ENCODE results near the gene ZRANB1.

Gene ZRANB1

DNA sequence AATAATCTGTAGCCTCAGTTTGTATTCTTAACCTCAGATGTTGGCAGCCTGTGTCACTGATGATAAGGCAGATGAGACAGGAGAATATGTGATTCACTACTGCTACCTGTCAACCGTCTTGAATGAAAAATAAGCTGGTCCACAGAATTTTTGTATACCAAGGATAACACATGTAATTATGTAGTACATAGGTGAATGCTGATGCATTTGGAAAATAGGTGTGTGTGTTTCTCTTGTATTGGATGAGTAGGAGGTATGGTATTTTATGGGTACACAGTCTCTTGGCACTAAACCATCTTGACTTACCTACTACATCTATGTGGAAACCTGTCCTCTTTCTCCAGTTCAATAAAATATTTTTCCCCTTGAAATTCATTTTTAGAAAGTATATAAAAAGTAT, 20.7 kb upstream of the ZRANB1 start:
- DNase-seq (ENCODE audit: low spot score), result no peak

DNA sequence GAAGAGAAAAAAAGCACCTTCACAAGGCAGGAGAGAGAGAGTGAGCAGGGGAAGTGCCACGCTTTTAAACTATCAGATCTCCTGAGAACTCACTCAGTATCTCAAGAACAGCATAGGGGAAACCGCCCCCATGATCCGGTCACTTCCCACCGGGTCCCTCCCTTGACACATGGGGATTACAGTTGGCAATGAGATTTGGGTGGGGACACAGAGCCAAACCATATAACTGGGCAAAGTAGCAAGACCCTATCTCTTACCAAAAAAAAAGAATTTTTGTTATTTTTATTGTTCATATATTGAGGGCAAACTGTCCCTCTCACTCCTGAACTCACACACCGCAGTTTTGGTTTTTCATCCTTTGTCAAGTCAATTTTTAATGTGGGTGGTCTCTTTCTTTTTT, 18.2 kb upstream of the ZRANB1 start:
- no peak for DNase-seq (ENCODE audit: low spot score)

DNA sequence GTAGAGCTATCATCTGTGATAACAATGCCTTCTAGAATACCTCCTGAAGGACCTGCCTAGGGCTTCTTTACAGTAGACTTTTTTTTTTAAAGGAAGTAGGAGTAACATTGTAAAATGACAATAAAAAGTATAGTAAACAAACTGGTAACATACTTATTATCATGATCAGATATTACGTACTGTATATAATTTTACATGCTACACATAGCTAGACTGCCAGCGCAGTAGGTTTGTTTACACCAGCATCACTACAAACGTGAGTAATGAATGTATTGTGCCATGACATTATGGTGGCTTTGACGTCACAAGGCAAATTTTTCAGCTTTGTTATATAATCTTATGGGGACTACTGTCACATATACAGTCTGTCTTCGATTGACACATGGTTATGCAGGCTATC, 15.4 kb upstream of the ZRANB1 start:
- no peak for DNase-seq (ENCODE audit: low spot score)

GRCh38 chr10:124928087-124928486, 13.8 kb upstream of the ZRANB1 start:
- DNase-seq (ENCODE audit: low spot score), result no peak

DNA sequence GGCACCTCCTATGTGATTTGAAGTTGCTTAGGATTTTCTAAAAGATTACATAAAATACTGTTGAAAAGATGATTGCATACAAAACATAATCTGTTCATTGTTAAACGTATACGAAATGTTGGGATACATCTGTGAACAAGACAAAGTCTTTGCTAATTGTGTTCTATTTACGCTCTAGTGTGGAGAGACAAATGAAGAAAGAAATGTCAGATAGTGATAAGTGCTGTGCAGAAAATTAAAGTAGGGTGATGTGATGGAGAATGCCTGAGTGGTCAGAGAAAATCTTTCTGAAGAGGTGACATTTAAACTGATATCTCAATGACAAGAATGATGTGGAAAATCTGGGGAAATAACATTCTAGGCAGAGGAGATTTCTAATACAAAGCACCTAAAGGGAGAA, 13.4 kb upstream of the ZRANB1 start:
- no peak for DNase-seq (ENCODE audit: low spot score)

- no peak for DNase-seq (ENCODE audit: low spot score)
These were observed 6.0 kb upstream of the ZRANB1 start for GRCh38 chr10:124935946-124936345.

DNA sequence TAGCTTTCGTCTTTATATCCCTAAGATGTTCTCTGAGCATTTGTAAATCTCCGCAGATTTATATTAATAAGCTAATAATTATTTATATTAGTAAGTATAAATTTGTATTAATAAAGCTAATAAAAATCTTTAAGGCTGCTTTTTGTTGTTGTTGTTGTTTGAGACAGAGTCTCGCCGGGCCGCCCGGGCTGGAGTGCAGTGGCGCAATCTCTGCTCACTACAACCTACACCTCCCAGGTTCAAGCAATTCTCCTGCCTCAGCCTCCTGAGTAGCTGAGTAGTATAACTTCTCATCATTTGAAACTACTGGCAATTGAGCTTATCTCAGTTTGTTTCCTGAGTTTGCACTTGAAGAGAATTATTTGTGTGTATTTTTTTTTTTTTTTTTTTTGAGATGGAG, 5.1 kb upstream of the ZRANB1 start:
- DNase-seq (ENCODE audit: low spot score), result no peak

DNA sequence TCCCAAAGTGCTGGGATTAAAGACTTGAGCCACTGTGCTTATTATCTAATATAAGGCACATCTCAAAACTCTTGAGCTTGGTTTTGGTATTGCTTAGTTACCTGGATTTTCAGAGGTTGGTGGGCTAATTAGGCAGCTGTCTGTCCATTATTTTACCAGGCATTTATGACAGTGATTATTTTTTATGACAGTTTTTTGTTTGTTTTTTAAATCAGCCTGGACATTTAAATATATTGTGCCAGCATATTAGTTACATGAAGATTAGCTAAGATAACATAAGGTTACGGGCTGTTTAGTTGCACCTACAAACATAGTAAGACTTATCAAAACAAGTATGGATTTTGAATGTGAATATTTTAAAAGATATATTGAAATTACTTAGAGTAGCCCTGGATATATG, 2.6 kb upstream of the ZRANB1 start:
- no peak for DNase-seq (ENCODE audit: low spot score)

- no peak for DNase-seq (ENCODE audit: low spot score)
These were observed 620 bp downstream of the ZRANB1 start for GRCh38 chr10:124942317-124943169.

- no peak for DNase-seq (ENCODE audit: low spot score)
These were observed 1.6 kb downstream of the ZRANB1 start for GRCh38 chr10:124943301-124944092.

DNA sequence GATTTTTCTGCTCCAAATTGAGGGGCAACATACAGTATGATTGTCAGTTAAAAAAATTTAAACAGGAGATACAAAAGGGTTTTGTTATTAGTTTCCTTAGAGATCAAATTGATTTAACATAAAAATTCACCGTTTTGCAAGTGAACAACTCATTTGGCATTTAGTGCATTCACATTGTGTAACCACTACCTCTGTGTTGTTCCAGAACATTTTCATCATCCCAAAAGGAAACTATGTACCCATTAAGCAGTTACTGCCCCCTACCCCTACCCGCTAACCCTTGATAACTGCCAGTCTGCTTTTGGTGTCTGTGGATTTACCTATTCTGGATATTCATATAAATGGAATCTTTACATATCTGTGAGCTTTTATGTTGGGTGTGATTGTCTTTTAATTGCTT, 3.1 kb downstream of the ZRANB1 start:
- no peak for DNase-seq (ENCODE audit: low spot score)

- DNase-seq (ENCODE audit: low spot score), result no peak
These were observed 5.0 kb downstream of the ZRANB1 start for GRCh38 chr10:124946945-124947344.

DNA sequence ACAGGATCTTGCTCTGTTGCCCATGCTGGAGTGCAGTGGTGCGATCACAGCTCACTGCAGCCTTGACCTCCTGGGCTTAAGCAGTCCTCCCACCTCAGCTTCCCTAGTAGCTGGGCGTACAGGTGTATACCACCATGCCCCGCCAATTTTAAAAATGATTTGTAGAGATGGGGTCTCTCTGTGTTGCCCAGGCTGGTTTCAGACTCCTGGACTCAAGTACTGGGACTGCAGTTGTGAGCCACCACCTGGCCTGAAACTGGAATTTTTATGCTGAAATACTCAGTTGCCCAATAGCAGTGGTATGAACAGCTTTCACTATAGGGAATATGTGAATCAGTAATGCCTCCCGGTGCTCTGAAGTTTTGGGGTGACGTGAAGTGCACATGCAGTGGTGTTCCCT, 7.6 kb downstream of the ZRANB1 start:
- DNase-seq (ENCODE audit: low spot score), result no peak

DNA sequence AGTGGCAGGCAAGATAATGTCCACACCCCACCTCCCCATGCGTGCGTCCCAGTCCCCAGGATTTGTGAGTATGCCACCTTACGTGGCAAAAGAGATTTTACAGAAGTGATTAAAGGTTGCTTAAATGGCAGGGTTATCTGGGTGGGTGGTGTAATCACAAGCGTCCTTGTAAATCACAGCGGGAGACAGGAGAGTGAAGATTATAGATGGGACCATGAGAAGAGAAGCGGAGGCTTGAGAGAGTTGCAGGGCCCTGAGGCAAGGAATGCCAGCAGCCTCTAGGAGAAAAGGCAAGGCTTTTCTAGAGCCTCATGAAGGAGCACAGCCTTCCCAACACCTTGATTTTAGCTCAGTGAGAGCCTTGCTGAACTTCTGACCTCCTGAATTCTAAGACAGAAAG, 10.2 kb downstream of the ZRANB1 start:
- DNase-seq (ENCODE audit: low spot score), result no peak

- no peak for DNase-seq (ENCODE audit: low spot score)
These were observed 11.5 kb downstream of the ZRANB1 start for GRCh38 chr10:124953421-124953820.

DNA sequence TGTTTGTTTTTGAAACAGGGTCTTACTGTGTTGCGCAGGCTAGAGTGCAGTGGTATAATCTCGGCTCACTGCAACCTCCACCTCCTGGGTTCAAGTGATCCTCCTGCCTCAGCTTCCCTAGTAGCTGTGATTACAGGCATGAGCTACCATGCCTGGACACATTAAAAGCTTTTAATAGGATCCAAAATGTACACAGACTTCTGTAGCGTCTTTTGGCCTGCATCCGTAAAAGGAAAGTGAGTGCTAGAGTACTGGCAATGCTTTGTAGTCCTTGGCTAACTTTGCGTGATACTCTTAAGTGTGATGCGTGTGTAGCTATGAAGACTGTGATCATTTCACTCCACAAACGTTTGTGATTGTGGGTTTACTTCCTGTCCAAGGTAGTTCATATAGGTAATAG, 13.3 kb downstream of the ZRANB1 start:
- DNase-seq (ENCODE audit: low spot score), result no peak

DNA sequence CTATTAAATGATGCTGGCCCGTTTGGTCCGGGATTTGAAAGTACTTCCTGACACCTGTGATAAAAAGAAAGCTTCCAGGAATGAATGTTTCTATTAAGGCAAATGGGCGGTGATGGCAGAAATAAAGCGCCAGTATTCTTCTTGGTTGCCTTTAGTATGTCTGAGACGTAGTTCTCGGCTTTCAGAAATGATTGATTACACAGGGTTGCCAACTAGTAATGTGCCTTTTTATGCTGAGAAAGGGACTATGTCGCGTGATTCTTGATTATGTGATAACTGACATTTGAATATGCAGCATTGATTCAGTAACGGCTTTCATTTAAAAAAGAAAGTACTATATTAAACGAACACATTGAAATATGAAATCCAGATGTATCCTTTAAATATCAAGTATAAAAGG, 13.9 kb downstream of the ZRANB1 start:
- no peak for DNase-seq (ENCODE audit: low spot score)

GRCh38 chr10:124956764-124957163, 14.8 kb downstream of the ZRANB1 start:
- no peak for DNase-seq (ENCODE audit: low spot score)

- DNase-seq (ENCODE audit: low spot score), result no peak
These were observed 15.6 kb downstream of the ZRANB1 start for GRCh38 chr10:124957404-124957947.

- DNase-seq (ENCODE audit: low spot score), result no peak
These were observed 17.6 kb downstream of the ZRANB1 start for GRCh38 chr10:124959564-124959963.

- no peak for DNase-seq (ENCODE audit: low spot score)
These were observed 19.3 kb downstream of the ZRANB1 start for GRCh38 chr10:124961248-124961570.

DNA sequence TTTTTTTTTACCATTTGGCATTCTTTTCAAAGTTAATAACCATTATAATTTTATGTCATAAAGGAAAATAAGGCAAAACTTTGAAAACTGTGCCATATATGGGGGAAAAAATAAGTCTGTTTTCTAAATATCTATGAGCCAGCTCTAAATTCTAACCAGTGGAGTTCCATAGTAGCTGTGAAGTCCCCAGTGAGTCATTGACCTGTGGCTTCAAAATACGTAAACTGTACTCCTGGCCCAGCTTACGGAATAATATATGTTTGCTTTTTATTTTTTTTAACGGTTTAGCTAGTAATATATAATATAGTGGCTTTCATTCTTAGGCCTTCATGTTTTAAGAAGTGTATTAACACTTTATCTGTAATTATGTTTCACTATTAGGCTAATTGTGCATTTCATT, 20.5 kb downstream of the ZRANB1 start:
- no peak for DNase-seq (ENCODE audit: low spot score)

All from COLO829 (cell line).